Ascending aorta (tissue), 2 donors: ENCODE results near the gene ZNF804B. TPM values are rescaled to one million over a fixed set of nuclear protein-coding genes. Genes with fewer than 3 reads are reported as not detected.

Experiments used
- DNase-seq, 2 donors: peaks; one replicate each; pipeline ENCODE4 v3.0.0-alpha.2; 2019; ENCODE audit warnings: low spot score in 2 of 2
- H3K27ac ChIP-seq, 2 donors: fragments of 200-600 bp; sonication (generic); one replicate each; pipeline ENCODE4 v1.5.1; 2016 to 2017; ENCODE audit warnings: mild to moderate bottlenecking in 1 of 2
- H3K27me3 ChIP-seq: fragments of 200-600 bp; sonication (generic); one replicate; pipeline ENCODE4 v1.5.1; 2017
- H3K36me3 ChIP-seq, 2 donors: fragments of 200-600 bp; sonication (generic); one replicate each; pipeline ENCODE4 v1.5.1; 2016
- H3K4me1 ChIP-seq, 2 donors: fragments of 200-600 bp; sonication (generic); one replicate each; pipeline ENCODE4 v1.5.1; 2016 to 2017; ENCODE audit warnings: mild to moderate bottlenecking in 1 of 2
- H3K4me3 ChIP-seq, 2 donors: fragments of 200-600 bp; sonication (generic); one replicate each; pipeline ENCODE4 v1.5.1; 2016 to 2017; ENCODE audit warnings: mild to moderate bottlenecking in 1 of 2
- H3K9me3 ChIP-seq, 2 donors: fragments of 200-600 bp; sonication (generic); one replicate each; pipeline ENCODE4 v1.5.1; 2016
- intact Hi-C: fragments of 100-400 bp; cut with DNase I; formaldehyde crosslinking; loops from one replicate; pipeline ENCODE4 v1.15.1; 2023
- total RNA-seq: library from RNA; depleted of rRNA; stranded (reverse); fragments of >200 nt; gene quantifications from one replicate; pipeline ENCODE4 v1.1.0, GENCODE V29; 2016
- TF ChIP-seq, protein P1 (sequence below), 3 experiments: fragments of 200-600 bp in 2 of 3; fragments of 450-650 bp in 1 of 3; sonication (generic) in 2 of 3; IDR thresholded peaks; one replicate each; pipeline ENCODE4 v1.5.1; 2016 to 2019; ENCODE audit warnings: antibody characterized with exemption in 3 of 3, mild to moderate bottlenecking in 1 of 3, moderate library complexity in 1 of 3

ZNF804B gene
- total RNA-seq, 1 donor from 2014 or later: not detected

DNA sequence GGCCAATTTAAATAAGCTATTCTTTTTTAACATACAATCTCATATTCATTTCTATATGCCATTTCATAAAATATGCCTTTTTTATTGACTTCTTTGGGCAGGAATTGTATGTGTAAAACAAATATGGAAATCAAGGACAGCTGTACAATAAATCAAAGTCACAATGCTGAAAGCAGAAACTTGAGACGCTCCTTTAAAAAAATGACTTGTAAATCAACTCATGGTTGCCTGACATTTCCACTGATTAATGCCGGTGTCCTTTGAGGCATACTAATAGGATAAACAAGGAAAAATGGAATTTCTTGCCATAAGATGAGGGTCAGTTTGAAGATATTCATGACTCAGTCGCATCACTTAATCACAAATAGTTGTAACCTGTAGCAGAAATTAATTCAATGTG, 283.4 kb downstream of the ZNF804B start:
- TF ChIP-seq, protein P1, sequence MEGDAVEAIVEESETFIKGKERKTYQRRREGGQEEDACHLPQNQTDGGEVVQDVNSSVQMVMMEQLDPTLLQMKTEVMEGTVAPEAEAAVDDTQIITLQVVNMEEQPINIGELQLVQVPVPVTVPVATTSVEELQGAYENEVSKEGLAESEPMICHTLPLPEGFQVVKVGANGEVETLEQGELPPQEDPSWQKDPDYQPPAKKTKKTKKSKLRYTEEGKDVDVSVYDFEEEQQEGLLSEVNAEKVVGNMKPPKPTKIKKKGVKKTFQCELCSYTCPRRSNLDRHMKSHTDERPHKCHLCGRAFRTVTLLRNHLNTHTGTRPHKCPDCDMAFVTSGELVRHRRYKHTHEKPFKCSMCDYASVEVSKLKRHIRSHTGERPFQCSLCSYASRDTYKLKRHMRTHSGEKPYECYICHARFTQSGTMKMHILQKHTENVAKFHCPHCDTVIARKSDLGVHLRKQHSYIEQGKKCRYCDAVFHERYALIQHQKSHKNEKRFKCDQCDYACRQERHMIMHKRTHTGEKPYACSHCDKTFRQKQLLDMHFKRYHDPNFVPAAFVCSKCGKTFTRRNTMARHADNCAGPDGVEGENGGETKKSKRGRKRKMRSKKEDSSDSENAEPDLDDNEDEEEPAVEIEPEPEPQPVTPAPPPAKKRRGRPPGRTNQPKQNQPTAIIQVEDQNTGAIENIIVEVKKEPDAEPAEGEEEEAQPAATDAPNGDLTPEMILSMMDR (IDR thresholded peaks at IDR 0.05): no peak
- no peak for DNase-seq
- no peak overlapping the region for H3K4me3 ChIP-seq
- H3K9me3 ChIP-seq: peaks cover 0 to 4% of the 10 kb centered on the region in 2 donors
- H3K4me1 ChIP-seq: no peaks in the 10 kb centered on the region
- H3K27ac ChIP-seq: no peak overlapping the region
- intact Hi-C loops: no loop called here
- H3K36me3 ChIP-seq: no peaks in the 10 kb centered on the region
- no peaks in the 10 kb centered on the region for H3K27me3 ChIP-seq

DNA sequence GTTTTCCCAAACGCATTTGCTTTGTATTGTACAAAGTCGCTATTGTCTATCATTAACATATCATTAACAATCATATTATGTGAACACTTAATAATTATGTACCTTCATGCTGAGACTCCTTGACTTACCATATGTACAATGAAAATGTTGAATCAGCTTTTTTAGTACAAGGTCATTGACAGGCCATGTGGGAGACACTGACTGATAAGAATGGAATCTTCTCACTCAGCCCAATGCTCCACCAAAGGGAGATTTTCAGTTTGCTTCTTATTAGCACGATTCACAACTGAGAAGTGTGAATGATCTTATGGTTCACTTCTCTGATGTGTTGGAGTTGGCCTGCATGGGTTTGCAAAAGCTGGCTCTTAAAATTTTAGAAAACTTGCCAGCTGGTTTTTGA, 289.5 kb downstream of the ZNF804B start:
- no peaks in the 10 kb centered on the region for H3K36me3 ChIP-seq
- intact Hi-C loops: no loop called here
- no peak overlapping the region for H3K27ac ChIP-seq
- H3K4me3 ChIP-seq: no peak overlapping the region
- H3K4me1 ChIP-seq: no peaks in the 10 kb centered on the region
- TF ChIP-seq, protein P1 (IDR thresholded peaks at IDR 0.05): no peak
- H3K27me3 ChIP-seq: no peaks in the 10 kb centered on the region
- no peaks in the 10 kb centered on the region for H3K9me3 ChIP-seq
- no peak for DNase-seq

DNA sequence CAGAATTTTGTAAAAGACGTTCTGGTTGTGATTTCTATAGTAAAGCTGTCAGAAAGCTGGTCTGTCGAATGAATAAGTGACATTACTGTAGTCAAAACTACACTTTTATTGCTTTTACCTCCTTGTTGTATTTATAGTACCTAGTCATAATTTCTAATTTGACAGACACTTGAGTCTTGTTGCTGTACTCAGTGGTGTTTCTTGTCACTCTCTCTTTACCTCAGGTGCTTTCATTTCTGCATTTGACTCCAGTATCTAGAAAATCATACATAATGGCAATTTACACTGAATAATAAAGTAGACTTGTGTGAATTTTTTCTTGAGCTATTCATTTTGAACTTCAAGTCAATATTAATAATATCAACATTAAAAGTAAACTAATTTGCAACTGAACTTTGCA, 293.6 kb downstream of the ZNF804B start:
- H3K27ac ChIP-seq: no peak overlapping the region
- H3K36me3 ChIP-seq: no peaks in the 10 kb centered on the region
- intact Hi-C loops: no loop called here
- no peak overlapping the region for H3K4me3 ChIP-seq
- H3K4me1 ChIP-seq: no peaks in the 10 kb centered on the region
- no peaks in the 10 kb centered on the region for H3K27me3 ChIP-seq
- no peaks in the 10 kb centered on the region for H3K9me3 ChIP-seq
- TF ChIP-seq, protein P1 (IDR thresholded peaks at IDR 0.05): no peak
- no peak for DNase-seq

DNA sequence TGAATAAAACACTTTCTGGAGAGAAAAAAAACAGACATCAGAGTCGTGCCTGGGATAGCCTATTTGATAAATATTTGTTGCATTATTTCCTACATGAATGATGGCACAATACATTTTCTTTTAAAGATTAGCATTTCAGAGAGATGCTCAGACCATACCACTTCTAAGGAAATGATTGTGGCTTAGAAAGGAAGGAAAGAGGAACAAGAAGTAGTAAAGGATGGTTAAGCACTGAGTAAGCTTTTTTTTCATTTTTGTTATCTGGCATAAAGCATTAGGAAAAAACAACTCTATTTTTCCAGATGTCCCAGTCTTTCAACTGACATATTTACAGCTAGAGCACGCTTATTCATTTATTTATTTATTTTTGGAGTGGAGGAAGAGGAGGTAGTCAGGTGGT, 294.9 kb downstream of the ZNF804B start:
- no peak overlapping the region for H3K27ac ChIP-seq
- no peaks in the 10 kb centered on the region for H3K27me3 ChIP-seq
- H3K4me3 ChIP-seq: no peak overlapping the region
- no peaks in the 10 kb centered on the region for H3K4me1 ChIP-seq
- no peaks in the 10 kb centered on the region for H3K9me3 ChIP-seq
- intact Hi-C loops: no loop called here
- H3K36me3 ChIP-seq: no peaks in the 10 kb centered on the region
- TF ChIP-seq, protein P1 (IDR thresholded peaks at IDR 0.05): no peak
- no peak for DNase-seq

DNA sequence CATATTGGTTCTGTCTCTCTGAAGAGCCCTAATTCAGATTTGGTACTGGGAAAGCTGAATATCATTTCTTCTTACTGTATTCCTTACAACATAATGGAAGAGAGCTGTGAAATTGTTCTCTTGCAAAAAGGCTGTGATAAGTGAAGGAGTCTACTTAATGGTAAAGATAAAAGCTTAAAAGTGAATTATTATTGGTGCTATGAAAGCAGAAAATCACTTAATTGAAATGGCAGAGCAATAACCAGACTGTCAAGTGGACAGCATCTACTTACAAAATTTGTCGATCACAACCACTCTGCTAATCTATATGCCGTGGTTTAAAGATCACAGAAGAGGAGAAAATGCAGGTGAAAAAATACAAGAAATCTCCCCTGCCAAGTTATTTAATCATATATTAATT, 300.7 kb downstream of the ZNF804B start:
- no peaks in the 10 kb centered on the region for H3K9me3 ChIP-seq
- no peaks in the 10 kb centered on the region for H3K27me3 ChIP-seq
- no peak overlapping the region for H3K4me3 ChIP-seq
- H3K4me1 ChIP-seq: no peaks in the 10 kb centered on the region
- H3K36me3 ChIP-seq: no peaks in the 10 kb centered on the region
- H3K27ac ChIP-seq: no peak overlapping the region
- intact Hi-C loops: no loop called here
- TF ChIP-seq, protein P1 (IDR thresholded peaks at IDR 0.05): no peak
- no peak for DNase-seq

DNA sequence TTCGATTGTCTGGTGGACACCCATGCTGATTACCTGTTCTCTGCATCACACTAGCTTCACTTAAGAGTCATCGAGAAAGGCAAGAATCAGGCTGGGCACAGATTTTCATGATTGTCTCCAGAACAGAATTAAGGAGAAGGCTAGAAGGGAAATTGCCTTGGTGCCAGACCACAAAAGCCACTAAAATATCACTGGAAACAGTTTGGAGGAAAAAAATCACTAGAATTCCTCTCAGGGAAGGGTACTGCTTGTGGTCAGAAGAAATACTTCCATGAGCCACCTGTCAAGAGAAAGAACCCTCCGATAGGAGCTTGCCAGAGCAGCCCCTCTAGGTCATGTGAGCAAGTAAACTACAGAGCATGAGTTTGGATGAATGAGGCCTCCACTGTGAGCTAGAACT, 305.3 kb downstream of the ZNF804B start:
- intact Hi-C loops: no loop called here
- H3K4me1 ChIP-seq: no peaks in the 10 kb centered on the region
- no peak overlapping the region for H3K4me3 ChIP-seq
- H3K36me3 ChIP-seq: no peaks in the 10 kb centered on the region
- TF ChIP-seq, protein P1 (IDR thresholded peaks at IDR 0.05): no peak
- H3K27me3 ChIP-seq: no peaks in the 10 kb centered on the region
- no peaks in the 10 kb centered on the region for H3K9me3 ChIP-seq
- no peak overlapping the region for H3K27ac ChIP-seq
- no peak for DNase-seq
